Suprapubic skin (tissue), 4 donors: Measurements from ENCODE around the gene ZNF24. TPM values are rescaled to one million over a fixed set of nuclear protein-coding genes. Genes with fewer than 3 reads are reported as not detected.
A peak's percentile ranks its signal among the peaks of the same experiment; 100 is the strongest.

ENCODE experiments used
- DNase-seq, 2 donors: peaks; one replicate each; pipeline ENCODE4 v3.0.0-alpha.2; 2019; ENCODE audit warnings: low spot score in 2 of 2
- H3K27ac ChIP-seq: fragments of 200-600 bp; sonication (generic); one replicate; pipeline ENCODE4 v1.5.1; 2019
- H3K27me3 ChIP-seq: fragments of 200-600 bp; sonication (generic); one replicate; pipeline ENCODE4 v1.5.1; 2019
- H3K36me3 ChIP-seq: fragments of 200-600 bp; sonication (generic); one replicate; pipeline ENCODE4 v1.5.1; 2019
- H3K4me1 ChIP-seq: fragments of 200-600 bp; sonication (generic); one replicate; pipeline ENCODE4 v1.5.1; 2019
- H3K4me3 ChIP-seq: fragments of 200-600 bp; sonication (generic); one replicate; pipeline ENCODE4 v1.5.1; 2019; ENCODE audit warnings: mild to moderate bottlenecking
- H3K9me3 ChIP-seq: fragments of 200-600 bp; sonication (generic); one replicate; pipeline ENCODE4 v1.5.1; 2019
- CTCF ChIP-seq, 2 donors: fragments of 200-600 bp in 1 of 2; fragments of 450-650 bp in 1 of 2; sonication (generic) in 1 of 2; IDR thresholded peaks; one replicate each; pipeline ENCODE4 v1.5.1; 2016 to 2019; ENCODE audit warnings: antibody characterized with exemption in 2 of 2, mild to moderate bottlenecking in 1 of 2, moderate library complexity in 1 of 2
- EP300 ChIP-seq: sonication (generic); formaldehyde crosslinking; IDR thresholded peaks from one replicate; pipeline ENCODE4 v1.6.1; 2017; ENCODE audit warnings: antibody characterized with exemption
- POLR2A ChIP-seq, 2 donors: fragments of 450-650 bp; IDR thresholded peaks; one replicate each; pipeline ENCODE4 v1.6.1; 2017; ENCODE audit warnings: antibody characterized with exemption in 2 of 2, mild to moderate bottlenecking in 2 of 2, moderate library complexity in 2 of 2
- POLR2AphosphoS5 ChIP-seq, 3 donors: sonication (generic); formaldehyde crosslinking; IDR thresholded peaks; one replicate each; pipeline ENCODE4 v1.6.1; 2017; ENCODE audit warnings: antibody characterized with exemption in 3 of 3
- WGBS: methylation state at CpG from one replicate; pipeline ENCODE4 v1.1.5; 2018; 5-methylcytosine and 5-hydroxymethylcytosine counted together
- total RNA-seq, 4 donors: library from RNA; depleted of rRNA; stranded (reverse); fragments of >200 nt; gene quantifications; one replicate each; pipeline ENCODE4 v1.1.0, GENCODE V29; 2016

Gene ZNF24
- total RNA-seq, 4 donors from 2014 or later = 28.9 to 46.4 (median 37.4) TPM

- Histone ChIP-seq H3K27me3 (no peaks in the 10 kb centered on the region), H3K36me3 (peaks cover 18% of the 10 kb centered on the region), H3K9me3 (no peaks in the 10 kb centered on the region), H3K27ac (no peak overlapping the region), H3K4me3 (peak overlapping the region; percentile 69), H3K4me1 (peaks cover 31% of the 10 kb centered on the region)
- TF ChIP-seq POLR2AphosphoS5 (IDR thresholded peaks at IDR 0.05) (no peak), POLR2A (IDR thresholded peaks at IDR 0.05) (no peak), CTCF (IDR thresholded peaks at IDR 0.05) (no peak), EP300 (no peak)
- no peak for DNase-seq
- 80% methylated on average over 2 of the region's 2 CpGs for WGBS
Measured at GRCh38 chr18:35291166-35291565, 53.1 kb downstream of the ZNF24 start.

- peak within 1 kb of the TSS; percentile 84 for H3K27ac ChIP-seq
- peaks cover 11% of the 10 kb centered on the region for H3K36me3 ChIP-seq
- TF ChIP-seq POLR2AphosphoS5 (IDR thresholded peaks at IDR 0.05) (peak in 2 of 3 donors; percentile 36 to 86), EP300 (no peak), POLR2A (IDR thresholded peaks at IDR 0.05) (peak in 1 of 2 donors; percentile 72), CTCF (IDR thresholded peaks at IDR 0.05) (no peak)
- DNase-seq = peak; percentile 96 to 98
- H3K4me1 ChIP-seq = peaks cover 31% of the 10 kb centered on the region
- no peaks in the 10 kb centered on the region for H3K27me3 ChIP-seq
- peak within 1 kb of the TSS; percentile 69 for H3K4me3 ChIP-seq
- H3K9me3 ChIP-seq = peaks cover 4% of the 10 kb centered on the region
- 2% methylated on average over 14 of the region's 41 CpGs for WGBS
Measured at GRCh38 chr18:35290094-35290735, 54.0 kb downstream of the ZNF24 start, which contains the start of gene ZSCAN30. Gene ZSCAN30 (minus strand): TSS chr18:35290229. CDS start chr18:35264352, 25,877 bp downstream.

- H3K4me3 ChIP-seq = peak overlapping the region; percentile 69
- H3K36me3 ChIP-seq = peaks cover 8% of the 10 kb centered on the region
- H3K9me3 ChIP-seq = peaks cover 4% of the 10 kb centered on the region
- peaks cover 31% of the 10 kb centered on the region for H3K4me1 ChIP-seq
- no peak for DNase-seq
- TF ChIP-seq CTCF (IDR thresholded peaks at IDR 0.05) (no peak), POLR2AphosphoS5 (IDR thresholded peaks at IDR 0.05) (no peak)
- H3K27ac ChIP-seq = peak overlapping the region; percentile 84
- under 1% methylated on average over 8 of the region's 8 CpGs for WGBS
- H3K27me3 ChIP-seq = no peaks in the 10 kb centered on the region
Measured at GRCh38 chr18:35289727-35290093, 54.5 kb downstream of the ZNF24 start.

GRCh38 chr18:35289293-35289692 lies 54.9 kb downstream of the ZNF24 start:
- H3K36me3 ChIP-seq = peaks cover 10% of the 10 kb centered on the region
- no peaks in the 10 kb centered on the region for H3K27me3 ChIP-seq
- no peak for DNase-seq
- TF ChIP-seq POLR2AphosphoS5 (IDR thresholded peaks at IDR 0.05) (no peak), EP300 (no peak), POLR2A (IDR thresholded peaks at IDR 0.05) (no peak), CTCF (IDR thresholded peaks at IDR 0.05) (no peak)
- peaks cover 31% of the 10 kb centered on the region for H3K4me1 ChIP-seq
- peaks cover 4% of the 10 kb centered on the region for H3K9me3 ChIP-seq
- 7% methylated on average over 6 of the region's 6 CpGs for WGBS
- peak overlapping the region; percentile 84 for H3K27ac ChIP-seq
- peak overlapping the region; percentile 69 for H3K4me3 ChIP-seq

- Histone ChIP-seq H3K9me3 (peaks cover 4% of the 10 kb centered on the region), H3K27me3 (no peaks in the 10 kb centered on the region), H3K27ac (no peak overlapping the region), H3K4me3 (no peak overlapping the region), H3K4me1 (peaks cover 10% of the 10 kb centered on the region), H3K36me3 (peaks cover 13% of the 10 kb centered on the region)
- WGBS = 83% methylated on average over 3 of the region's 3 CpGs
- TF ChIP-seq POLR2A (IDR thresholded peaks at IDR 0.05) = no peak
- DNase-seq = no peak
Measured at GRCh38 chr18:35284841-35285240, 59.4 kb downstream of the ZNF24 start.
